GM19468 (cell line): ENCODE results near the gene TPGS1.

Experiments used
- ATAC-seq: cut with Tn5 transposase; IDR thresholded peaks from one replicate; pipeline ENCODE4 v1.9.1; 2021; ENCODE audit warnings: mild to moderate bottlenecking, moderate library complexity, moderate number of reproducible peaks; ENCODE audit not compliant: unreplicated experiment; ENCODE audit errors: extremely low read depth

The TPGS1 gene, protein sequence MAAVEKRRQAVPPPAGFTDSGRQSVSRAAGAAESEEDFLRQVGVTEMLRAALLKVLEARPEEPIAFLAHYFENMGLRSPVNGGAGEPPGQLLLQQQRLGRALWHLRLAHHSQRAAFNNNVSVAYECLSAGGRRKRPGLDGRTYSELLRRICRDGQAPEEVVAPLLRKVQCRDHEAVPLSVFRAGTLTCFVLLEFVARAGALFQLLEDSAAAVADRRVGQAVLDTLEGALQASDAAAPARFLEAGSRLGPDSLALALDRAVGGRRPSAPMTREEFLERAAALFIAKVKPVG

DNA sequence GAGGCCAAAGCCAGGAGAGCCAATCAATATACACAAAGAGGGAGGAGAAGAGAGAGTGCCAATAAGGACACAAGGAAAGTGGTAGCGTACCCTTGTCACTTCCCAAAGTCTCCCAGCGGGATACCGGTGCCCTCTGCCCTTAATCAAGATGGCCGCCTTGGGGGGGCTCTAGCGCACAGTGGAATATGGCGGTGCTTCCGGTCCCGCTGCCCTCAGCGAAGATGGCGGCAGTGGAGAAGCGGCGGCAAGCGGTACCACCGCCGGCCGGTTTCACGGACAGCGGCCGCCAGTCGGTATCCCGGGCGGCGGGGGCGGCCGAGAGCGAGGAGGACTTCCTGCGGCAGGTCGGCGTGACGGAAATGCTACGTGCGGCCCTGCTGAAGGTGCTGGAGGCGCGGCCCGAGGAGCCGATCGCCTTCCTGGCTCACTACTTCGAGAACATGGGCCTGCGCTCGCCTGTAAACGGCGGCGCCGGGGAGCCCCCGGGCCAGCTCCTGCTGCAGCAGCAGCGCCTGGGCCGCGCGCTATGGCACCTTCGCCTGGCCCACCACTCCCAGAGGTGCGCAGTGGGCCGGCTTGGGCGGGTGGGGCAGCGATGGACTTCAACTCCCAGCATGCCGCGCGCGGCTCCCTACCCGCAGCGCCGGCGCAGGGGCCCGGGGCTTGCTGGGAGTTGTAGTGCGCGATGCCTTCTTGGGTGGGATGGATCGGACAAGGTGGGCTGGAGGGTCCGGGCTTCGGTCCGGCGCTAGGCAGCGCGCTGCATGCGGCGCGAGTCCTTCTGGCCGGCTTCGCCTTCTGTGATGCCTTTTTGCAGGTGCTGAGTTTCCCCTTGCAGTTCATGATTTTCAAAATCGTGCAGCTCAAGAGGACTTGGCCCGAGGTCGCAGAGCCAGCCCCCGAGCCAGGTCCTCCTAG is at the start of gene TPGS1:
Gene TPGS1, plus strand, starts transcription at position 212 of the 918 bp plus-strand sequence. Its CDS starts 10 bp downstream, at position 222.
- peak; percentile 23 for ATAC-seq

GRCh38 chr19:457636-458035 is 49.7 kb upstream of the TPGS1 start:
- no peak for ATAC-seq

GRCh38 chr19:458091-459042 is 48.9 kb upstream of the TPGS1 start:
- no peak for ATAC-seq

- no peak for ATAC-seq
Observed at GRCh38 chr19:459724-460511, 47.4 kb upstream of the TPGS1 start.

- no peak for ATAC-seq
Observed at GRCh38 chr19:460877-461720, 46.2 kb upstream of the TPGS1 start, which contains the start of gene SHC2. Gene SHC2, minus strand, starts transcription at chr19:461033. Its CDS starts 37 bp downstream, at chr19:460996.

DNA sequence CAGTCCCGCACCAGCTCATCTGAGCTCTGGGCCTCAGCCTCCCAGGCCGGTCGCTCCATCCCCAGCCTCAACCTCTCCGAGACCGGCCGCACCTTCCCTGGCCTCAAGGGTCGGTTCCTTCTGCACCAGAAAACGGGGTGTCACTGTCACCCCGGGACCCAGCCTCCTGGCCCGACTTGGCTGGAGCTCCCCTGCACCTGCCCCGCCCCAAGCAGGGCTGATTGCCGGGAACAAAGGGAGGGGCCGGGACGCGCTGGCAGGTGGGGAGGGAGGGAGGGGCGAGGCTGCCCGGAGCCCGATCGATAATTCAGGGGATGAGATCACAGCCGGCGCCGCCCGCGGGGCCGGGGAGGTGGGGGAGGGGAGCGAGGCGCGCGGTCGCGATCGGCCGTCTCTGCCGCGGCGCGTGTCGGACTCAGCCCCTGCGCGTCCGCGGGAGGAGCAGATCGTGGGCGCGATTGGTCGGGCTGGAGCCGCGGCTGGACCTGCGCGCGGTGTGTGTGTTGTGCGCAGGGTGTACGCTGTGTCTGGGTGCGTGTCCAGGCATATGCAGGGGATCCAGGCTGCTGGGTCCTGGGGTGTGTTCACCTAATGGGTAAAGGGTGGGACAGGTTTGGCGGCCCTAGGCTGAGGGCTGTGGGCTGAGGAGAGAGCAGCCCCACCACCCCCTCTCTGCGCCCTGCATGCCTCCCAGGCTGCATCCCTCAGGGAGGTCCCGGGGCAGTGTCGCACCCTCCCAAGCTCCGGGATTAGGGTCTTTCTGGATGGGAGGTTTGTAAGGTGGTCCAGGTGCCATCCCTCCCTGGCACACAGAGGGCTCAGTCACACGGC is 45.4 kb upstream of the TPGS1 start:
- ATAC-seq: no peak

DNA sequence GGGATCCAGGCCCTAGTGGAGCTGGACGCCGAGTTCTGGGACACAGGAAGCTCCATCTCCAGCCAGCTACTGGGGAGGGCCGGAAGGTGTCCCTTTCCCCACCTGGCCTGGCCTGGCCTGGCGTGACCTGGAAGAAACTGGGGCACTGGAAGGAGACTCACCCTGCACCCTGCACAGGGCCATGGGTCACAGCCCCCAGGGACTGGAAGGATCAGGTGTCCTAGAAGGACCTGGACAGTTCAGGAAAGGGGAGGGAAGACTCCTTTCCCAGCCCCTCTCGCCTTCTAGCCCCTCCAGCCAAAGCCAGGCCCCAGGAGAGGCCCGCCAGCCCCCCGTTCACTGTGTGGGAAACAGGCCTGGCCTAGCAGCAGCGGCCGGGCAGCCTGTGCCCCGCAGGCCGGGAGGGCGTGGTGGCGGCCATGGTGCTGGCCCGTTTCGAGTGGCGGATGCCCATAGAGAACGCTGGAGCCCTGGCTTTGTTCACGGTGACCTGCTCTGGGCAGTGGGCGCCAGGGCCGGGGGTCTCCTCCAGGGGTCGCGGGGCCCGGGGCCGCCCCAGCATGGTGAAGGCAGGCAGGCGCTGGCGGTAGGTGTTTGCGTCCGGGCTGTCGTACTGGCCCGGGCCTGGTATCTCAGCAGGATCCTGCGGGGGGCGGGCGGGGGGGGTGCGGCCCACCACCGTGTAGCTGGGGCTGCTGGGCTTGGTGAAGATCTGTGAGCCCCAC is 43.7 kb upstream of the TPGS1 start:
- ATAC-seq: no peak

GRCh38 chr19:464208-464545 is 43.1 kb upstream of the TPGS1 start:
- ATAC-seq: no peak

DNA sequence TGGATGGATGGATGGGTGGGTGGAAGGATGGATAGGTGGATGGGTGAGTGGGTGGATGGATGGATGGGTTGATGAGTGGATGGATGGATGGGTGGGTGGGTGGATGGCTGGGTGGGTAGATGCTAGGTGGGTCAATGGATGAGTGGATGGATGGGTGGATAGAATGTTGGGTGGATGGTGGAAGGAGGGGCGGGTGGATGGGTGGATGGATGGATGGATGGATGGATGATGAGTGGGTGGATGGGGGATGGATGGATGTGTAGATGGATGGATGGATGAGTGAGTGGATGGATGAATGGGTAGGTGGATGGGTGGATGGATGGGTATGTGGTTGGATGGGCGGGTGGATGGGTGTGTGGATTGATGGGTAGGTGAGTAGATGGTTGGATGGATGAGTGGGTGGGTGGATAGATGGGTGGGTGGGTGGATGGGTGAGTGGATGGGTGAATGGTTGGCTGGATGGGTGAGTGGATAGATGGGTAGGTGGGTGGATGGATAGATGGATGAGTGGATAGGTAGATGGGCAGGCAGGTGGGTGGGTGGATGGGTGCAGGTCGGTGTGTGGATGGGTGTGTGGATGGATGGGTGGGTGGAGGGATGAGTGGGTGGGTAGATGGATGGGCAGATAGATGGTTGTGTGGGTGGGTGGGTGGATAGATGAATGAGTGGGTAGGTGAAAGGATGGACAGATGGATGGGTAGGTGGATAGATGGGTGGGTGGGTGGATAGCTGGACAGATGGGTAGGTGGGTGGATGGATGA is 42.1 kb upstream of the TPGS1 start:
- ATAC-seq: no peak

GRCh38 chr19:467554-467953 is 39.7 kb upstream of the TPGS1 start:
- ATAC-seq: no peak

DNA sequence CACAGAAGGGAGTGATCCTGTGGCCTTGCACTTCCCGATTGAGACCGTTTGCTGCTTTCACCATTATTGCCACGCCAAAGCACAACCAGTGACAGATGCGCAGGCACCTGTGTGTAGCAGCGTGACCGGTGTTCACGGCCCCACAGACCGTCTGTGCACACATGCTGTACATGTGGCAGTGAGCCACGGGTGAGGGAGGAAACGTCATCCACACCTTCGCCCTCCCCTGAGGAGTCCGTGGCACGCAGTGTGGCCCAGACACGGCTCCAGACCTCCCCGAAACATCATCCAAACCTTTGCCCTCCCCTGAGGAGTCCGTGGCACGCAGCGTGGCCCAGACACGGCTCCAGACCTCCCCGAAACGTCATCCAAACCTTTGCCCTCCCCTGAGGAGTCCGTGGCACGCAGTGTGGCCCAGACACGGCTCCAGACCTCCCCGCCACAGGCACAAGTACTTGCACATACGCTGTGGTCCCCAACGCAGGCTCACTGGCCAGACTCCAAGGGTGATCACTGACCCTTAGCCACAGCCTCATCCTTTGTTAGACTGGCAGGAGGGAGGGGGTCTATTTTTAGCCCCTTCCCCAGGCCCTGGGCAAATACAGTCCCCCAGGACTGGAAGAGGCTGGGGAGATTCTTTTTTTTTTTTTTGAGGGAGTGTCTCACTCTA is 38.6 kb upstream of the TPGS1 start:
- no peak for ATAC-seq

DNA sequence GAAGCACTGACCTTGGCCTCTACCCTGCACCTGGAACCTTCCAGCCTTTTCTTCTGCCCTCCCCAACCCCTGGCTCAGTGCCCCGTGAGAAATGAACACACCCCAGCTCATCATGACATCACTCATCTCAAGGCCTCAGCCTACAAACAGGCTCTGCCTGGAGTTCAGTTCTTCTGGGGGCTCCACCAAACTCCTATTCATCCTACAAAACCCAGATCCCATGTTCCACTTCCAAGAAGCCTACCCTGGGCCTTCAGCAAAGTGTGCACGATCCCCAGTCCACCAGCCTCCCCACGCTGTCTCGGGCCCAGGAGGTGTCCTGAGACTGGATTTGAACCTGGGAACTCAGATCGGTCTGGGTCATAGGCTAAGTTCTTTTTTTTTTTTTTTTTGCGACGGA is 37.5 kb upstream of the TPGS1 start:
- ATAC-seq: no peak

DNA sequence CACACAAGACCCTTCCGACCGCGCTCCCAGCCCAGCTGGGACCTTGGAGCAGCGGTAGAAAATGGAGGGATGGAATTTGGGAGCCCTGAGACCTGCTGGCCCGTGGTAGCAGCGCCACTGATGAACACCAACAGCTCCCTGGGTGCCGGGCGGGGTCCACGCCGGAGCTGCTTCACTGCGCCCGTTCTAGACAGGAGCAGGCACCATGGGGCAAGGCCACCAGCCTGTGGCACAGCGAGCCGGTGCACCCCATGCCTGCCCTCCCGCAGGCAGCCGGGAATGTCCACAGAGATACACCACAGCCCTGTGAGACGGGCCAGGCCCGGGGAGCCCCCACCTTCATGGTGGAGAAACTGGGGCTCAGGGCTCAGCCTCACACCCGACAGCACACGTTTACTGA is 36.6 kb upstream of the TPGS1 start:
- ATAC-seq: no peak

DNA sequence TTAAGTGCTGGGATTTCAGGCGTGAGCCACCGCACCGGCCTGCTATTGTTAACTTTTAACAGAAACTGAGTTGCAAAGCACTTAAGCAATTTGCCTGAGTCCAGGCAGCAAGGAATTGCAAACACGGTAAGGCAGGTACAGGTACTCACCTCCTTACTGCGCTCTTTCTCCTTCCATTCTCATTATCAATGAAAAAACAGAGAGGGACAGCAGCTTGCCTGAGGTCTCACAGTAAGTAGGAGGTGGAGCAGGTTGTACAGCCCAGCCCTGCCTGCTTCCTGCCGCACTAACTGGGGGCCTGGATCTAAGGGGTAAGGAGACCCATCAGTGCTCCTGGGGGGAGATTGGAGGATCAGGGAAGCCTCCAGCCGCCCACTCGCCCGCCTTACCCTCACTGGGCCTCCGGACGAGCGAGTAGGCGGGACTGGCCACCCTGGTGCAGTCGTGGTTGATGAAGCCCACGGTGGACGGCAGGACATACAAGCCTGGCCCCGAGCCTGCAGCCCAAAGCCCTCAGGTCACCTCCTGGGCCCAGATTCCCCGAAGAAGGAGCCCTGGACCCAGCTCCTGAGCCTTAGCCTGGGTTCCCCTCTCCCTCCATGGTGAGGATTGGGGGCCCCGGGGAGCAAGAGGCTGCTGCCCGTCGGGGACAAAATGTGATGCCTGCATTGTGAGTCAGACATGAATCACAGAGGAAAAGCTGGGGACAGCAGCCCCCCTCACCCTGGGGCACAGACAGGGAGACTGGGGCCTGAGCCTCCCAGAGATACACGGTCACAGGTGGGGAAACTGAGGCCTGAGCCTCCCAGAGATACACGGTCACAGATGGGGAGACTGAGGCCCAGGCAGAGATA is 35.1 kb upstream of the TPGS1 start:
- ATAC-seq: no peak
